HEK293 (cell line): ENCODE results near the gene NSUN3.

Experiments
- GLI4 ChIP-seq: fragments of 450-650 bp; formaldehyde crosslinking; IDR thresholded peaks from 2 replicates; pipeline ENCODE4 v1.5.1; 2016; ENCODE audit warnings: missing biosample characterization, missing genetic modification characterization
- HOXC10 ChIP-seq: sonication (generic); formaldehyde crosslinking; IDR thresholded peaks from 2 replicates; pipeline ENCODE4 v1.8.1; 2023; ENCODE audit warnings: mild to moderate bottlenecking, missing genetic modification reagents
- IKZF3 ChIP-seq: fragments of 450-650 bp; IDR thresholded peaks from 2 replicates; pipeline ENCODE4 v1.5.0; 2018; ENCODE audit warnings: missing biosample characterization, mild to moderate bottlenecking, missing genetic modification characterization, moderate library complexity
- MEIS1 ChIP-seq: sonication (generic); formaldehyde crosslinking; IDR thresholded peaks from 2 replicates; pipeline ENCODE4 v1.8.1; 2022; ENCODE audit warnings: missing genetic modification reagents, mild to moderate bottlenecking, borderline replicate concordance
- SCRT2 ChIP-seq: fragments of 450-650 bp; formaldehyde crosslinking; IDR thresholded peaks from 2 replicates; pipeline ENCODE4 v1.5.1; 2016; ENCODE audit warnings: missing biosample characterization, missing genetic modification characterization
- SETDB1 ChIP-seq: IDR thresholded peaks from one replicate; pipeline ENCODE4 v1.6.1; 2017; ENCODE audit warnings: mild to moderate bottlenecking, low read length, moderate library complexity, mixed read lengths; ENCODE audit not compliant: insufficient read length
- TRIM28 ChIP-seq: IDR thresholded peaks from 2 replicates; pipeline ENCODE4 v1.6.1; 2011; ENCODE audit warnings: low read length, control low read depth, borderline replicate concordance
- ZBTB1 ChIP-seq: fragments of 450-650 bp; formaldehyde crosslinking; IDR thresholded peaks from 2 replicates; pipeline ENCODE4 v1.5.1; 2016; ENCODE audit warnings: missing biosample characterization, missing genetic modification characterization
- ZBTB44 ChIP-seq: fragments of 450-650 bp; IDR thresholded peaks from 2 replicates; pipeline ENCODE4 v1.5.1; 2018; ENCODE audit warnings: missing biosample characterization, mild to moderate bottlenecking, missing genetic modification characterization
- ZEB2 ChIP-seq: fragments of 450-650 bp; formaldehyde crosslinking; IDR thresholded peaks from 2 replicates; pipeline ENCODE4 v1.5.1; 2016; ENCODE audit warnings: missing biosample characterization, missing genetic modification characterization
- ZFP69B ChIP-seq: fragments of 450-650 bp; formaldehyde crosslinking; IDR thresholded peaks from 2 replicates; pipeline ENCODE4 v1.5.1; 2016; ENCODE audit warnings: missing biosample characterization, missing genetic modification characterization
- ZIC2 ChIP-seq: fragments of 450-650 bp; formaldehyde crosslinking; IDR thresholded peaks from 2 replicates; pipeline ENCODE4 v1.5.1; 2016; ENCODE audit warnings: missing biosample characterization, missing genetic modification characterization
- ZNF112 ChIP-seq: fragments of 450-650 bp; formaldehyde crosslinking; IDR thresholded peaks from 2 replicates; pipeline ENCODE4 v1.5.0; 2017; ENCODE audit warnings: missing biosample characterization, missing genetic modification characterization
- ZNF138 ChIP-seq: fragments of 450-650 bp; formaldehyde crosslinking; IDR thresholded peaks from 2 replicates; pipeline ENCODE4 v1.5.1; 2016; ENCODE audit warnings: missing biosample characterization, missing genetic modification characterization, borderline replicate concordance
- ZNF157 ChIP-seq: fragments of 450-650 bp; formaldehyde crosslinking; IDR thresholded peaks from 2 replicates; pipeline ENCODE4 v1.5.1; 2016; ENCODE audit warnings: missing biosample characterization, missing genetic modification characterization
- ZNF16 ChIP-seq: fragments of 450-650 bp; formaldehyde crosslinking; IDR thresholded peaks from 2 replicates; pipeline ENCODE4 v1.5.1; 2016; ENCODE audit warnings: low read depth, missing biosample characterization, missing genetic modification characterization
- ZNF202 ChIP-seq: fragments of 450-650 bp; formaldehyde crosslinking; IDR thresholded peaks from 2 replicates; pipeline ENCODE4 v1.5.1; 2016; ENCODE audit warnings: missing biosample characterization, missing genetic modification characterization, borderline replicate concordance
- ZNF239 ChIP-seq: fragments of 450-650 bp; formaldehyde crosslinking; IDR thresholded peaks from 2 replicates; pipeline ENCODE4 v1.5.1; 2016; ENCODE audit warnings: missing biosample characterization, missing genetic modification characterization
- ZNF266 ChIP-seq: fragments of 450-650 bp; formaldehyde crosslinking; IDR thresholded peaks from 2 replicates; pipeline ENCODE4 v1.5.1; 2016; ENCODE audit warnings: missing biosample characterization, missing genetic modification characterization, low read depth
- ZNF280D ChIP-seq: fragments of 450-650 bp; formaldehyde crosslinking; IDR thresholded peaks from 2 replicates; pipeline ENCODE4 v1.5.1; 2016; ENCODE audit warnings: missing biosample characterization, missing genetic modification characterization
- ZNF341 ChIP-seq: fragments of 450-650 bp; formaldehyde crosslinking; IDR thresholded peaks from 2 replicates; pipeline ENCODE4; 2016; ENCODE audit warnings: low read depth, missing biosample characterization, missing genetic modification characterization
- ZNF362 ChIP-seq: fragments of 450-650 bp; formaldehyde crosslinking; IDR thresholded peaks from 2 replicates; pipeline ENCODE4 v1.5.1; 2016; ENCODE audit warnings: missing biosample characterization, missing genetic modification characterization
- ZNF404 ChIP-seq: fragments of 450-650 bp; formaldehyde crosslinking; IDR thresholded peaks from 2 replicates; pipeline ENCODE4 v1.5.1; 2017; ENCODE audit warnings: missing biosample characterization, missing genetic modification characterization
- ZNF423 ChIP-seq: fragments of 450-650 bp; formaldehyde crosslinking; IDR thresholded peaks from 2 replicates; pipeline ENCODE4 v1.5.1; 2016; ENCODE audit warnings: missing biosample characterization, missing genetic modification characterization
- ZNF585B ChIP-seq: fragments of 450-650 bp; formaldehyde crosslinking; IDR thresholded peaks from 2 replicates; pipeline ENCODE4 v1.5.1; 2016; ENCODE audit warnings: missing biosample characterization, missing genetic modification characterization
- ZNF596 ChIP-seq: fragments of 450-650 bp; IDR thresholded peaks from 2 replicates; pipeline ENCODE4 v1.5.0; 2018; ENCODE audit warnings: missing biosample characterization, mild to moderate bottlenecking, missing genetic modification characterization, moderate library complexity
- ZNF621 ChIP-seq: fragments of 450-650 bp; formaldehyde crosslinking; IDR thresholded peaks from 2 replicates; pipeline ENCODE4 v1.5.1; 2017; ENCODE audit warnings: missing biosample characterization, missing genetic modification characterization
- ZNF658 ChIP-seq: fragments of 450-650 bp; formaldehyde crosslinking; IDR thresholded peaks from 2 replicates; pipeline ENCODE4; 2016; ENCODE audit warnings: missing biosample characterization, missing genetic modification characterization
- ZNF660 ChIP-seq: fragments of 450-650 bp; IDR thresholded peaks from 2 replicates; pipeline ENCODE4 v1.5.1; 2018; ENCODE audit warnings: missing biosample characterization, mild to moderate bottlenecking, missing genetic modification characterization
- ZNF701 ChIP-seq: fragments of 450-650 bp; formaldehyde crosslinking; IDR thresholded peaks from 2 replicates; pipeline ENCODE4 v1.5.1; 2016; ENCODE audit warnings: missing biosample characterization, missing genetic modification characterization
- ZNF785 ChIP-seq: fragments of 450-650 bp; formaldehyde crosslinking; IDR thresholded peaks from 2 replicates; pipeline ENCODE4 v1.5.1; 2016; ENCODE audit warnings: missing biosample characterization, missing genetic modification characterization
- ZNF791 ChIP-seq: fragments of 450-650 bp; formaldehyde crosslinking; IDR thresholded peaks from 2 replicates; pipeline ENCODE4 v1.5.1; 2016; ENCODE audit warnings: missing biosample characterization, missing genetic modification characterization
- ZXDB ChIP-seq: fragments of 450-650 bp; formaldehyde crosslinking; IDR thresholded peaks from 2 replicates; pipeline ENCODE4 v1.5.1; 2016; ENCODE audit warnings: missing biosample characterization, missing genetic modification characterization
- TF ChIP-seq, protein P1 (sequence below): fragments of 450-650 bp; formaldehyde crosslinking; IDR thresholded peaks from 2 replicates; pipeline ENCODE4 v1.5.1; 2016; ENCODE audit warnings: missing biosample characterization, missing genetic modification characterization
- TF ChIP-seq, protein P2 (sequence below): fragments of 450-650 bp; formaldehyde crosslinking; IDR thresholded peaks from 2 replicates; pipeline ENCODE4 v1.5.1; 2016; ENCODE audit warnings: missing biosample characterization, missing genetic modification characterization, borderline replicate concordance

Gene NSUN3

GRCh38 chr3:94159062-94159828 is 96.4 kb downstream of the NSUN3 start (continued):
- TF ChIP-seq ZNF362 (tag by site-specific recombination), result peak; percentile 36; the same call in 1 of the 2 replicates
- TF ChIP-seq ZFP69B (tag by site-specific recombination), result no peak
- no peak for TF ChIP-seq GLI4 (tag by site-specific recombination)
- no peak for TF ChIP-seq ZNF239 (tag by site-specific recombination)
- TF ChIP-seq, protein P1, sequence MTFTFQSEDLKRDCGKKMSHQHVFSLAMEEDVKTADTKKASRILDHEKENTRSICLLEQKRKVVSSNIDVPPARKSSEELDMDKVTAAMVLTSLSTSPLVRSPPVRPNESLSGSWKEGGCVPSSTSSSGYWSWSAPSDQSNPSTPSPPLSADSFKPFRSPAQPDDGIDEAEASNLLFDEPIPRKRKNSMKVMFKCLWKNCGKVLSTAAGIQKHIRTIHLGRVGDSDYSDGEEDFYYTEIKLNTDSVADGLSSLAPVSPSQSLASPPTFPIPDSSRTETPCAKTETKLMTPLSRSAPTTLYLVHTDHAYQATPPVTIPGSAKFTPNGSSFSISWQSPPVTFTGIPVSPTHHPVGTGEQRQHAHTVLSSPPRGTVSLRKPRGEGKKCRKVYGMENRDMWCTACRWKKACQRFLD (tag by site-specific recombination), result no peak
- peak; percentile 67 for TF ChIP-seq SCRT2 (tag by site-specific recombination)
- TF ChIP-seq ZNF621 (tag by site-specific recombination), result no peak
- no peak for TF ChIP-seq ZNF658 (tag by site-specific recombination)
- TF ChIP-seq IKZF3, result no peak
- no peak for TF ChIP-seq ZNF280D (tag by site-specific recombination)
- TF ChIP-seq ZNF138 (tag by site-specific recombination), result no peak
- TF ChIP-seq ZNF585B (tag by site-specific recombination), result no peak
- TF ChIP-seq ZNF785 (tag by site-specific recombination), result no peak
- no peak for TF ChIP-seq ZNF112 (tag by site-specific recombination)
- TF ChIP-seq ZIC2 (tag by site-specific recombination), result no peak
- no peak for TF ChIP-seq ZNF791 (tag by site-specific recombination)
- no peak for TF ChIP-seq MEIS1 (CRISPR knock-in tag)
- TF ChIP-seq ZBTB1 (tag by site-specific recombination), result no peak
- no peak for TF ChIP-seq ZNF423
- no peak for TF ChIP-seq ZXDB
- TF ChIP-seq SETDB1, result no peak
- no peak for TF ChIP-seq ZNF596 (tag by site-specific recombination)
- no peak for TF ChIP-seq ZNF701 (tag by site-specific recombination)
- TF ChIP-seq, protein P2, sequence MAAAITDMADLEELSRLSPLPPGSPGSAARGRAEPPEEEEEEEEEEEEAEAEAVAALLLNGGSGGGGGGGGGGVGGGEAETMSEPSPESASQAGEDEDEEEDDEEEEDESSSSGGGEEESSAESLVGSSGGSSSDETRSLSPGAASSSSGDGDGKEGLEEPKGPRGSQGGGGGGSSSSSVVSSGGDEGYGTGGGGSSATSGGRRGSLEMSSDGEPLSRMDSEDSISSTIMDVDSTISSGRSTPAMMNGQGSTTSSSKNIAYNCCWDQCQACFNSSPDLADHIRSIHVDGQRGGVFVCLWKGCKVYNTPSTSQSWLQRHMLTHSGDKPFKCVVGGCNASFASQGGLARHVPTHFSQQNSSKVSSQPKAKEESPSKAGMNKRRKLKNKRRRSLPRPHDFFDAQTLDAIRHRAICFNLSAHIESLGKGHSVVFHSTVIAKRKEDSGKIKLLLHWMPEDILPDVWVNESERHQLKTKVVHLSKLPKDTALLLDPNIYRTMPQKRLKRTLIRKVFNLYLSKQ (tag by site-specific recombination), result no peak
- peak; percentile 91 for TF ChIP-seq ZBTB44 (tag by site-specific recombination)
- no peak for TF ChIP-seq HOXC10 (CRISPR knock-in tag)
- TF ChIP-seq TRIM28, result peak; percentile 94
- TF ChIP-seq ZNF202 (tag by site-specific recombination), result no peak
- TF ChIP-seq ZNF266 (tag by site-specific recombination), result no peak
- TF ChIP-seq ZEB2 (tag by site-specific recombination), result 0 out of 2 replicates have a peak, but pooled peaks have one; percentile 28
- no peak for TF ChIP-seq ZNF404 (tag by site-specific recombination)
- no peak for TF ChIP-seq ZNF341
- no peak for TF ChIP-seq ZNF660 (tag by site-specific recombination)
- TF ChIP-seq ZNF16 (tag by site-specific recombination), result no peak
- TF ChIP-seq ZNF157, result no peak
